Measurements from ENCODE around the gene SLC25A4. TPM values are rescaled to one million over a fixed set of nuclear protein-coding genes. Genes with fewer than 3 reads are reported as not detected.

Gene SLC25A4
- polyA plus RNA-seq, 1 experiment = 29.2 TPM

DNA sequence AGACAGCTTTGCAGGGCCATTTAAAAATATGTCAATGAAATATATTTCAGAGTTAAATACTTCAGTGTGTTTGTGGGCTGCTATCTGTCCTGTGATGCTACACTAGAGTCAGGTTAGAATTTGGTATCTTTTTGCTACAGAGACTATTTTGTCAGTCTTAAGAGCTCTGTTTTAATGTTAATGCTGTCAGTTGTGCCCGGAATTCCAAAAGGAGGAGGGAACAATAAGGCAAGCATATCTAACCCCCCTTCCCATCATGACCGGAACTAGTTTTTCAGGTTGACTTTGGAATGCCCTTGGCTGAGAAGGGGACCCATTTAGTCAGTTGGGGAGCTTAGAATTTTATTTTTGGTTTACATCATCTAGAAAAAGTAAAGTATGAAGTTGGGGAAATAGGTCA, 34.9 kb upstream of the SLC25A4 start:
- Histone ChIP-seq H3K36me3 (ENCODE audit: control insufficient read depth, insufficient read depth, low read length) (no peaks in the 10 kb centered on the region), H3K27me3 (ENCODE audit: control insufficient read depth, insufficient read depth, low read length) (no peaks in the 10 kb centered on the region), H3K4me3 (ENCODE audit: low read depth, low read length) (no peak overlapping the region)
- DNase-seq (ENCODE audit: low read depth) = no peak
- ChIA-PET CTCF (interaction anchor here (0.6 to 0.7 kb wide), 2 partner anchors 27 to 929 kb away, joined by 3 to 4 read pairs; no protein-coding TSS in a partner anchor), POLR2A (no interaction called here)
- TF ChIP-seq, protein P1, sequence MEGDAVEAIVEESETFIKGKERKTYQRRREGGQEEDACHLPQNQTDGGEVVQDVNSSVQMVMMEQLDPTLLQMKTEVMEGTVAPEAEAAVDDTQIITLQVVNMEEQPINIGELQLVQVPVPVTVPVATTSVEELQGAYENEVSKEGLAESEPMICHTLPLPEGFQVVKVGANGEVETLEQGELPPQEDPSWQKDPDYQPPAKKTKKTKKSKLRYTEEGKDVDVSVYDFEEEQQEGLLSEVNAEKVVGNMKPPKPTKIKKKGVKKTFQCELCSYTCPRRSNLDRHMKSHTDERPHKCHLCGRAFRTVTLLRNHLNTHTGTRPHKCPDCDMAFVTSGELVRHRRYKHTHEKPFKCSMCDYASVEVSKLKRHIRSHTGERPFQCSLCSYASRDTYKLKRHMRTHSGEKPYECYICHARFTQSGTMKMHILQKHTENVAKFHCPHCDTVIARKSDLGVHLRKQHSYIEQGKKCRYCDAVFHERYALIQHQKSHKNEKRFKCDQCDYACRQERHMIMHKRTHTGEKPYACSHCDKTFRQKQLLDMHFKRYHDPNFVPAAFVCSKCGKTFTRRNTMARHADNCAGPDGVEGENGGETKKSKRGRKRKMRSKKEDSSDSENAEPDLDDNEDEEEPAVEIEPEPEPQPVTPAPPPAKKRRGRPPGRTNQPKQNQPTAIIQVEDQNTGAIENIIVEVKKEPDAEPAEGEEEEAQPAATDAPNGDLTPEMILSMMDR (IDR thresholded peaks at IDR 0.05; ENCODE audit: insufficient read depth, low read depth, low read length) = no peak

- TF ChIP-seq, protein P1 (IDR thresholded peaks at IDR 0.05; ENCODE audit: insufficient read depth, low read depth, low read length) = no peak
- Histone ChIP-seq H3K36me3 (ENCODE audit: control insufficient read depth, insufficient read depth, low read length) (no peaks in the 10 kb centered on the region), H3K4me3 (ENCODE audit: low read depth, low read length) (no peak overlapping the region), H3K27me3 (ENCODE audit: control insufficient read depth, insufficient read depth, low read length) (no peaks in the 10 kb centered on the region)
- POLR2A ChIA-PET = no interaction called here
- CTCF ChIA-PET = interaction anchor here (0.6 to 0.7 kb wide), 2 partner anchors 26 to 929 kb away, joined by 3 to 4 read pairs; no protein-coding TSS in a partner anchor
- no peak for DNase-seq (ENCODE audit: low read depth)
Observed at GRCh38 chr4:185108669-185109068, 34.4 kb upstream of the SLC25A4 start.

GRCh38 chr4:185109736-185110135, 33.3 kb upstream of the SLC25A4 start:
- H3K36me3 ChIP-seq (ENCODE audit: control insufficient read depth, insufficient read depth, low read length) = no peaks in the 10 kb centered on the region
- no peak overlapping the region for H3K4me3 ChIP-seq (ENCODE audit: low read depth, low read length)
- ChIA-PET POLR2A (no interaction called here), CTCF (no interaction called here)
- no peaks in the 10 kb centered on the region for H3K27me3 ChIP-seq (ENCODE audit: control insufficient read depth, insufficient read depth, low read length)
- TF ChIP-seq, protein P1 (IDR thresholded peaks at IDR 0.05; ENCODE audit: insufficient read depth, low read depth, low read length) = no peak
- no peak for DNase-seq (ENCODE audit: low read depth)

DNA sequence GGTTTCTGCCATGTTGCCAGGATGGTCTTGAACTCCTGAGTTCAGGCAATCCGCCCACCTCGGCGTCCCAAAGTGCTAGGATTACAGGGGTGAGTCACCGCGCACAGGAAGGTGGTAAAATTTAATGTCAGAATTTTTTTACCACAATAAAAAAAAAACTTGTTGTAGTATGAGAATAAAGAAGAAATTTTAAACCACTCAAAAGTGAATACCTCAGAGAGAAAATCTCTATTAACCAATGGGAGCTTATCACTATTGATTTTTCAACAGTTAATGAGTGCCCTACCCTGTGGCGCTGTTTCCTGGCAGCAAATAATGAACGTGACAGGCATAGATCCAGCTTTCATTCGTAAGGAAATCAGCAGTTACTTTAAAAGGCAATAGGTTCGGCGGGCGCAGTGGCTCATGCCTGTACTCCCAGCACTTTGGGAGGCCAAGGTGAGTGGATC, 32.7 kb upstream of the SLC25A4 start:
- ChIA-PET CTCF (no interaction called here), POLR2A (no interaction called here)
- H3K36me3 ChIP-seq (ENCODE audit: control insufficient read depth, insufficient read depth, low read length) = no peaks in the 10 kb centered on the region
- no peaks in the 10 kb centered on the region for H3K27me3 ChIP-seq (ENCODE audit: control insufficient read depth, insufficient read depth, low read length)
- TF ChIP-seq, protein P1 (IDR thresholded peaks at IDR 0.05; ENCODE audit: insufficient read depth, low read depth, low read length) = no peak
- no peak overlapping the region for H3K4me3 ChIP-seq (ENCODE audit: low read depth, low read length)
- DNase-seq (ENCODE audit: low read depth) = no peak

- ChIA-PET CTCF (interaction anchor here (0.9 kb wide), 1 partner anchor 17 kb away, joined by 4 read pairs; no protein-coding TSS in a partner anchor), POLR2A (no interaction called here)
- Histone ChIP-seq H3K4me3 (ENCODE audit: low read depth, low read length) (no peak overlapping the region), H3K27me3 (ENCODE audit: control insufficient read depth, insufficient read depth, low read length) (no peaks in the 10 kb centered on the region), H3K36me3 (ENCODE audit: control insufficient read depth, insufficient read depth, low read length) (no peaks in the 10 kb centered on the region)
- DNase-seq (ENCODE audit: low read depth) = peak; percentile 46
- TF ChIP-seq, protein P1 (IDR thresholded peaks at IDR 0.05; ENCODE audit: insufficient read depth, low read depth, low read length) = no peak
Observed at GRCh38 chr4:185112104-185112503, 31.0 kb upstream of the SLC25A4 start.
